ENCODE results near the gene RCSD1. TPM values are rescaled to one million over a fixed set of nuclear protein-coding genes. Genes with fewer than 3 reads are reported as not detected.
A peak's percentile ranks its signal among the peaks of the same experiment; 100 is the strongest.
"Not testable (repeated sequence)": the region's sequence is repeated elsewhere in the genome, so short reads cannot be mapped to it uniquely, and the experiment has no call there.

Gene RCSD1
- total RNA-seq, 2 donors from 2014 or later: 4.7 to 5.7 TPM

GRCh38 chr1:167717351-167717750, 87.3 kb downstream of the RCSD1 start:
- Histone ChIP-seq H3K36me3 (no peaks in the 10 kb centered on the region), H3K4me3 (no peak overlapping the region), H3K9ac (ENCODE audit: low read depth in 2 of 2, low read length in 2 of 2) (no peak overlapping the region), H3K9me3 (no peaks in the 10 kb centered on the region), H3K27ac (no peak overlapping the region), H3K27me3 (no peaks in the 10 kb centered on the region), H3K4me1 (no peaks in the 10 kb centered on the region)
- no peak for TF ChIP-seq CTCF (IDR thresholded peaks at IDR 0.05)
- DNase-seq: no peak
- intact Hi-C loops (cut with DNase I): loop anchor here (10.0 kb wide), 2 partner anchors 217 to 367 kb away; partner anchors contain the start of genes DCAF6 and MPC2

- no peak overlapping the region for H3K27ac ChIP-seq
- H3K4me3 ChIP-seq: no peak overlapping the region
- no peaks in the 10 kb centered on the region for H3K9me3 ChIP-seq
- no peak overlapping the region for H3K9ac ChIP-seq (ENCODE audit: low read depth in 2 of 2, low read length in 2 of 2)
- H3K36me3 ChIP-seq: no peaks in the 10 kb centered on the region
- no peak for TF ChIP-seq CTCF (IDR thresholded peaks at IDR 0.05)
- no peaks in the 10 kb centered on the region for H3K27me3 ChIP-seq
- no peaks in the 10 kb centered on the region for H3K4me1 ChIP-seq
- DNase-seq: no peak
- intact Hi-C loops (cut with DNase I): loop anchor here (10.0 kb wide), 2 partner anchors 216 to 366 kb away; partner anchors contain the start of genes DCAF6 and MPC2
These were observed 89.1 kb downstream of the RCSD1 start for GRCh38 chr1:167718914-167719691.

GRCh38 chr1:167719715-167720421, 89.8 kb downstream of the RCSD1 start:
- not testable (repeated sequence) for H3K9me3 ChIP-seq; H3K4me1 ChIP-seq; H3K27me3 ChIP-seq; H3K36me3 ChIP-seq; DNase-seq; H3K27ac ChIP-seq; H3K9ac ChIP-seq (ENCODE audit: low read depth in 2 of 2, low read length in 2 of 2); H3K4me3 ChIP-seq
- intact Hi-C loops (cut with DNase I): loop anchor here (5.0 to 10.0 kb wide), 3 partner anchors 82 to 365 kb away; partner anchors contain the start of genes DCAF6 and MPC2

DNA sequence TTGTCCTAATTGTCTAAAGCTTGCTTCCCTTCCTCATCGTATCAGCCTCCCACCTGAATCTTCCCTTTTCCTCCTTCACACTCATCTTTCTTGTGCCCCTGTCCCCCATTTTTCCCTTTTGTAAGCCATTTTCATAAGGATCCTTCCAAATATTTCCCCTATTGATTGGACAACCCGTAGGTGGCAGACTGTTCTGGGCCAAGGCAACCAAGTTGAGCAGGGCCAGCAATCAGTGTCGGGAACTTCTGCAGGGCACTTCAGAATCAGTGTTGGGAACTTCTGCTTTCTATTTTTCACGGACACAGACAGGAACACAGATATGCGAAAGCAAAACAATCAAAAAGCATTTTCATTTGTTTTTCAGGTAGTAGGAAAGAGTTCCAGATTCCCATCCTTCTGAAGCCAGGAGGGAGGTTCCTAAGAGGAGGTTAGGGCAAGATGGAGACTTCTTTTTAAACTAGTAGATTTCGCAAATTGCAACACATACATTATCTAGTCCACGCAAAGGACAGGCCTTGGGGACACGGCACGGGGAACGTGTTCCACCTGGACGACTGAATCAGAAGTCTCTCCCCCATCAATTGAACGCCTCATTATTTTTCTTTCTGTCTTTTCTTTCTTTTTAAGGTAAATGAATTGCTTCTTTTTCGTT, 91.1 kb downstream of the RCSD1 start:
- TF ChIP-seq CTCF (IDR thresholded peaks at IDR 0.05): peak; percentile 24
- no peaks in the 10 kb centered on the region for H3K4me1 ChIP-seq
- peak overlapping the region; percentile 99 for H3K4me3 ChIP-seq
- peak overlapping the region; percentile 89 to 93 for H3K9ac ChIP-seq (ENCODE audit: low read depth in 2 of 2, low read length in 2 of 2)
- peak; percentile 62 for DNase-seq
- no peaks in the 10 kb centered on the region for H3K9me3 ChIP-seq
- H3K27ac ChIP-seq: peak overlapping the region; percentile 90
- intact Hi-C loops (cut with DNase I): loop anchor here (5.0 kb wide), 1 partner anchor 81 kb away; no protein-coding TSS in a partner anchor
- H3K27me3 ChIP-seq: no peaks in the 10 kb centered on the region
- no peaks in the 10 kb centered on the region for H3K36me3 ChIP-seq

- Histone ChIP-seq H3K4me3 (peak within 1 kb of the TSS; percentile 99), H3K27me3 (no peaks in the 10 kb centered on the region), H3K27ac (peak within 1 kb of the TSS; percentile 90), H3K4me1 (no peaks in the 10 kb centered on the region), H3K36me3 (no peaks in the 10 kb centered on the region), H3K9ac (ENCODE audit: low read depth in 2 of 2, low read length in 2 of 2) (peak within 1 kb of the TSS; percentile 89 to 93), H3K9me3 (no peaks in the 10 kb centered on the region)
- intact Hi-C loops (cut with DNase I): loop anchor here (5.0 kb wide), 1 partner anchor 81 kb away; no protein-coding TSS in a partner anchor
- no peak for TF ChIP-seq CTCF (IDR thresholded peaks at IDR 0.05)
- DNase-seq: peak; percentile 98
These were observed 91.7 kb downstream of the RCSD1 start, which contains the start of gene MPZL1 for GRCh38 chr1:167721617-167722151. Gene MPZL1 (plus strand): TSS chr1:167721982. CDS start chr1:167722152, 170 bp downstream.

Data from colonic mucosa (tissue), 4 donors.